T follicular helper cell (primary cell): Measurements from ENCODE around the gene HS6ST1.

Experiments used
- DNase-seq: peaks from one replicate; pipeline ENCODE4 v3.0.0-alpha.2; 2020; ENCODE audit warnings: low read depth

The HS6ST1 gene

GRCh38 chr2:128310094-128310716, 8.5 kb downstream of the HS6ST1 start:
- no peak for DNase-seq

DNA sequence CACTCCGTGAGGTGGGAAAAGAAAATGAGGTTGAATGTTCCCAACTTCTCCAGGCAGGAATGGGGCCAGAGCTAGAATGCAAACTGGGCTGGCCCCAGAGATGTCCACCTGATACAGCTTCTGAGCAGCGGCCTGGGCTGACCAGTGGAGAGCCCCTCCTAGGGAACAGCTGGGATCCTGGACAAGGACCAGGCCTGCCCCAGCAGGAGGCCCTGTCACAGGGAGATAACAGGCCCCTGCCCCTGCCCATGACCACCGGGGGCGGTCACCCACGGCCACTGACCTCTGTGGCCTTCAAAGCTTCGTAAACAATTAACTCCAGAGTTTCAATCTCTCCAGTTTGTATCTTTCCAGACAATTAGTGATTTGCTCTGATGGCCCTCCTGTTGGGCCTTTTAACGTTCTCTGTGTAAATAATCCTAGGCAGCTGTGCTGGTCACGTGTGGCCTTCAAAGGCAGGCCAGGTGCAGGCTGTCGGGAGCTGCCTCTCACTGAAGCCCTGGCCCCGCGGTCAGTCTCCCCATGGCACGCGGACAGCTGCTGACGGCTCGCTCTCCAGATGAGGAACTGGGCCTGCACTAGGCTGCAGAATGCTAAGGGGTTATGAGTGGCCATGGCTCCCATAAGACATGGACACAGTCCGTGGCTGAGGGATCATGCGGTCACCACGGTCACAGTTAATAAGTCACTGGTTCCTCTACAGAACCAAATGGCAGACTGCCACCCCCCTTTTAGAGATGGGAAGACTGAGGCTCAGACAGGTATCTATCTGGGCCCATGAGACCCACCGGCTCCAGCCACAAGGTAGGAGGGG, 9.2 kb downstream of the HS6ST1 start:
- no peak for DNase-seq

- no peak for DNase-seq
Observed at GRCh38 chr2:128308889-128309279, 9.8 kb downstream of the HS6ST1 start.

- no peak for DNase-seq
Observed at GRCh38 chr2:128308284-128308731, 10.4 kb downstream of the HS6ST1 start.

- no peak for DNase-seq
Observed at GRCh38 chr2:128307595-128307994, 11.1 kb downstream of the HS6ST1 start.

- no peak for DNase-seq
Observed at GRCh38 chr2:128306931-128307460, 11.7 kb downstream of the HS6ST1 start.

- no peak for DNase-seq
Observed at GRCh38 chr2:128306081-128306930, 12.4 kb downstream of the HS6ST1 start.

DNA sequence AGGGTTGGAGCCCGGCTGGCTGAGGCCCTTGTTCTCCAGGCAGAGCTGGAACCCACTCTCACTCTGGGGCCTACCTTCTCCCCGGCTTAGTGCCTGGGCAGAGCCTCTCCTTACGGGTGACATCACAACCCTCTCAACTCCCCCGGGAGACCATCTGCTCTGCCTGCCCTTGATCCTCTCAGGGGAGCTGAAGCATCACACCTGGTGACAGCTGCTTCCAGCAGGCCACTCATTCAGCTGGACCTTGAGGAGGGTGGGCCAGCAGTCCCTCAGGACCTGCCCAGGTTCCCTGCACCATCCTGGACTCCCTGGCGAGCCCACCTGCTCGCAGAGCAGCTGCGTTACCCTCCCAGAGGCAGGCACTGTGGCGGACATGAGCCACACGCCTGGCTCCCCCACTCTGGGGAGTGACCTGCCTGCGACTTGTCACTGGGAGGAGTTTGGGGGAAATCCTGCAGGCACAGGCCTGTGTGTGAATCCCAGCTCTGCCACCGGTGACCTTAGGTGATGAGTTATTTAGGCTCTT, 13.1 kb downstream of the HS6ST1 start:
- DNase-seq: no peak

DNA sequence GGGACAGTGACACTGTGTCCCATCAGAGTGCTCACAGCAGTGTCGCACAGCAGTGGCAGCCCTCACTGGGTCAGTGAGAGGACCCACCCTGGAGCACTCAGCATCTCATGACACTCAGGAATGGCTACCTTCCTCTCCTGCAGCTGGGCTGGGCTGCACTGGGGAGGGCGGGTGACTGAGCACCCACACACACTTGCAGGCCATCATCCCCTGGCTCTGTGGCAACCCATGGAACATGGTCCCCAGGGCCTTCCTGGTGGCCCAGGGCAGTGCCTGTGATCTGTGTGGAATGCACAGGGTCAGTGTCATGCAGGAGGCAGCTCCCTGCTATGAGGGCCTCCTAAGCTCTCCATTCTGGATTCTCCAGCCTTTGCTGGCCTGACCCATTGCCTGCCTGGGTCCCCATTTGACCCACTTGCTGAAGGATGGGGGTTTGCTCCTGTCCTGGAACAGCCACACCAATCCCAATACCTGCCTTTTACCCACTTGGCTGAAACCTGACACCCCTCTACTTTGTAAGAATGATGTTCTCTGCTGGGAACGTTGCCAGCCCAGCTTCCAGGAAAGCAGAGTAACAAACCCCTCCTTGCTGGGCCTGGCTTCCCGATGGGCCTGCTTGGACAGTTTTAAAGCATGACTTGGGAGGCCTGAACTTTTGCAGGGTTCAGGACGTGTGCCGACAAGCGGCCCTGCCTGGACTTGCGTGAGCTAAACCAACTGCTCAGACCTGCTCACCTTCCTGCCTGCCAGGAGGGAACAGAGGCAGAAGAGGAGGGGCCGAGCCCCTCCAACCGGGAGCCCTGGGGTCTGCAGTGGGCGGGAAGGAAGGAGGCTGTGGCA, 13.7 kb downstream of the HS6ST1 start:
- no peak for DNase-seq

GRCh38 chr2:128304330-128304714, 14.3 kb downstream of the HS6ST1 start:
- DNase-seq: no peak

DNA sequence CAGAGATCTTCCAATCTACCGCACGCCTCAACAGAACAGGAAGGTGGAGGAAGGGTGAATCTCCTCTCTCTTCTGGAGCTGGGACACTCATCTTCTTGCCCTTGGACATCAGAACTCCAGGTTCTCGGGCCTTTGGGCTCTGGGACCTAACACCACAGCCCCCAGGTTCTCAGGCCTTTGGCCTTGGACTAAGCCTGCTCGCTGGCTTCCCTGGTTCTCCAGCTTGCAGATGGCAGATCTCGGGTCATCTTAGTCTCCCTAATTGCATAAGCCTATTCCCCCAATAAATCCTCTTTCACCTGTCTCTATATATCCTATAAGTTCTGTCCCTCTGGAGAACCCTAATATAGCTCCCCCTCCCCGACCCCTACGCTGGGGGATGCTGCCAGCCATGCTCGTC, 14.8 kb downstream of the HS6ST1 start:
- DNase-seq: no peak

GRCh38 chr2:128303095-128303791, 15.4 kb downstream of the HS6ST1 start:
- DNase-seq: no peak

DNA sequence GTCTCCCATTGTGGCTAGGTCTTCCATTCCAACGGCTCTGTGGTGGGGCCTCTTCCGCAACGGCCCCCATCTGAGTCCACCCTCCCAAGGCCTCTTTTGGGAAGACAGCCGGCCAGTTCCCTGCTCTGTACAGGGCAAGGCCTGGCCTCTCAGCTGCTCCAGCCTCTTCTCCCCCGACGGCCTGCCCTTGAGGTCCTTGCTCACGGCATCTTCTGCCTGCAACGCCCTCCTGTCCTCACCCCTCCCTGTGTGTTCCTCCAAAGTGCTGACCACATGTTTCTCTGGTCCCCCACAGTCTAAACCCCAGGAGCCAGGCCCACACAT, 16.0 kb downstream of the HS6ST1 start:
- DNase-seq: no peak

GRCh38 chr2:128302011-128302743, 16.5 kb downstream of the HS6ST1 start:
- DNase-seq: no peak

- DNase-seq: no peak
Observed at GRCh38 chr2:128301501-128301966, 17.1 kb downstream of the HS6ST1 start.

DNA sequence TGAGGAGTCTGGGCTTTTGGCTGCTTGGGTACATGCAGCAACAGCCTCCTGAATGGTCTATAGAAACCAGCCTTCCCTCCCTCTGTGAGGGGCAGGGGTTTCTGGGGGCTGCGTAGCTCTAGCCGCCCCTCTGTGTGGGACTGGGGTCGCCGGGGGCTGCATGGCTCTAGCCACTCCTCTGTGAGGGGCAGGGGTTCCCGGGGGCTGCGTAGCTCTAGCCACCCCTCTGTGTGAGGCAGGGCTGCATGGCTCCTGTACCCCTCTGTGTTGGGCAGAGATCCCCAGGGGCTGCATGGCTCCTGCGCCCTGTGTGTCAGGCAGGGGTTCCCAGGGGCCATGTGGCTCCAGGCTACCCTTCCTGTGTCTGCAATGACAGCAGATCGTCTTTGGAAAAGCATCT, 17.6 kb downstream of the HS6ST1 start:
- DNase-seq: no peak

DNA sequence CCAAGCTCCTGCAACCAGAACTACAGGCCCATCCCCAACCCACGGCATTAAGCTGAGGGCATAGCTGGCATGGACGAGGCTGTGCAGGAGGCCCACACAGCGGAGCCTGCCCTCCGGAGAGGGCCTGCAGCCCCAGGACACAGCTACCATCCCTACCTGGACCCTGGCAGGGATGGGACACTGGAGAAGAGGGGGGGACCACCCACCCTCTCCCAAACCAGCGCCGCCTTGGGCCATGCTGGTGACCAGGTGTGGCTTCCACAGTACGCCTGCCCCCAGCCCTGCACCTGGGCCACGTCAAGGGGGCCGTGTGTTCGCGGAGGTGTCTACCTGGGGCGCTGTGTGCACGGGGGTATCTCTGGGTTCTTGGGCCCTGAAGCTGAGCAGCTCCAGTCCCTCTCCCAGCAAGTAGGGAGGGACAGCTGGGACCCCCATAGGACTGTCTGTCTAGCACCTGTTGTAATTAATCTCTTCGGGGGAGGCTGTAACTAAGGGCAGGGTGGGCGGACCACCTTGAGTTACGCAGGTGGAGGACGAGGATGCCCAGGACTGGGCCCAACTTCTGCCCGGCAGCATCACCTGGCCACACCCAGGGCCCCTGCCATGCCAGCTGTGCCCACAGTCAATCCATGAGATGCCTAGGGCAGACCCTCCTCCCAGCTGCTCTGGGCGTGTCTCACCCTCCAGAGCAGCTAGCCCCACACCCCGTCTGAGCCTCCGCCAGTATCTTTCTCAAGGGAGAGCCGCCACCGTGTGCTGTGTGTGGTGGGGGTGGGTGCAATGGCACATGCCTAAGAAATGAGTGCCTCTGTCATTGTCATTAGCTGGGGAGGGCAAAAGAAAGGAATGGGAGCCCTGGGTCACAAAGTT, 18.3 kb downstream of the HS6ST1 start:
- no peak for DNase-seq

DNA sequence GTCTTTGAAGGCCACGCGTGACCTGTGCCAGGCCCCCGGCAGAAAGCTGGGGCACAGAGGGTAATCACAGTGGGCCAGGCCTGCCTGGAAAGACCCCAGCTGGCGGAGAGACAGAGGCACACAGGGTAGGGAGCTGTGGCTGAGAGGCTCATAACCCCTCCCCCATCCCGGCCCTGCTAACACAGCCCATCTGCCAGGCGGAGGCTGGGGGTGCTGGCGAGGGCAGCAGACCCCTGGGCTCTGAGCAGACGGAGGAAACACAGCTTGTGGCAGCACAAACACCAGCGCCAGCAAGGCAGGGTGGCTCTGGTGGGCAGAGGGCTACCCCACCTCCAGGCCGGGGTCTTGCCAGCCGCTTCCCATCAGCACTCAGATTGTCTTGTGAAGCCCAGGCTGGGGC, 19.0 kb downstream of the HS6ST1 start:
- no peak for DNase-seq
